Stimulated activated CD8-positive, alpha-beta memory T cell treated with anti-CD3 and anti-CD28 coated beads, Interleukin-15, amount 100 ng/mL, for 24 hours (primary cell): ENCODE results near the gene FOXP1.

Experiments used
- DNase-seq: peaks from one replicate; pipeline ENCODE4 v3.0.0-alpha.2; 2020; ENCODE audit warnings: low read depth

The FOXP1 gene

DNA sequence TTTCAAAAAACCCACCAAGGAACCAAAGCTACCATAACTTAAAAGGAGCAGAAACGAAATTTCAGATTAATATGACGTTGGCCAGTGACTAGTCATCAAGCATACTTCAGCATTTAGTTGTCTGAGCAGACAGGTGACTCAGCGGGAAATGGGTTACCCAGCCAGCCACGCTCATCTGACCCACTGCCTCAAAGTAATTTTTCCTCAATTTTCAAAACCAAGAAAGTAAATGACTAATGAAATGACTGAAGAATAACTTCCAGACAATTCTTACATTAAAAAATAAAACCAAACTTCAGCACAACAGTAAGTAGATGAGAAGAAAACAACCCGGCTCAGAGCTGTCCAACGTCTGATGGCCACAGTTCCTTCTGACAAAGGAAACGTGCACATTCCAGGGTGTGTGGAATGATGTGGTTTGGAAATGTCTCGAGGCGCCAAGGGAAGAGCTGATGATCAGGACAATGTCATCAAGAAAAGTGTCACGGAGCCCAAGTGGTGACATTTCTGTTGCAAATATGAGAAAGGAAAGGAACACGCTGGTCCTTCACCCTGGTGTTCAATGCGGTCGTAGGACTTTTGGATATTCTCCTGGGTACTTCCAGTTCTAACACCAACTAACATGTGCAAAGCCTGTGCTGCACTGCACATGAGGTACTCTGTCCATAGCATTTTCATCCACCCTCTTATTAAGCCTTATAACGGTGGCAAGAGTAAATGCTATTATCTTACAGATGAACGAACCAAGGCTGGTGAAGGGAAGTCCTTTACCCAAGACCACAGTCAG is 79.1 kb downstream of the FOXP1 start:
- no peak for DNase-seq

DNA sequence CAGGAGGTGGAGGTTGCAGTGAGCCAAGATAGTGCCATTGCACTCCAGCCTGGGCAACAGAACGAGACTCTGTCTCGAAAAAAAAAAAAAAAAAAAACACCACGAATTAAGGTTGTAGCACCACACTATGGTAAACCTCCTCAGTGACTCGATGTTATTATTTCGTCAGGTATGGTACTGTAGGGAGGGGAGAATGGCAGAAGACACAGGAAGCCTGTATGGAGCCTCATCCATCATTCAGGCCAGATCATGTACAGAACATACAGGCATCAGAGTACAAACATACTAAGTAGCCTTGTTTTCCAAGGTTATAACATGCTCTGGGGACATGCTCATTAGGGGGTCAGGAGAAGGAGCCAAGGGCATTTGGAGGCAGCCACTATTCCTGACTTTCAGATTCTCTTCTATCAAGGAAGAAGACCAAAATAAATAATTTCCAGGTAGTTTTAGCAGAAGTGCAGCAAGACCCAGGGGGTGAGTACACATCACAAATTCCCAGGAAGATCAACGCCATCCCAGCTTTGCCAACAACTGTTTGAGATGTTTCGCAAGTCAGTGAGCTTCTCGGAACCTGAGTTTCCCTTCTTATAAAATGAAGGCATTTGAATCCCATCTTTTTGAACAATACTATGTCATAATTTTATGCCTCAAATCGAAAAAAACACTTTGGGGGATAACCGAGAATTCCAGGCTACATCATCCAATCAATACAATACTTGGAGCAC is 79.8 kb downstream of the FOXP1 start:
- DNase-seq: no peak

DNA sequence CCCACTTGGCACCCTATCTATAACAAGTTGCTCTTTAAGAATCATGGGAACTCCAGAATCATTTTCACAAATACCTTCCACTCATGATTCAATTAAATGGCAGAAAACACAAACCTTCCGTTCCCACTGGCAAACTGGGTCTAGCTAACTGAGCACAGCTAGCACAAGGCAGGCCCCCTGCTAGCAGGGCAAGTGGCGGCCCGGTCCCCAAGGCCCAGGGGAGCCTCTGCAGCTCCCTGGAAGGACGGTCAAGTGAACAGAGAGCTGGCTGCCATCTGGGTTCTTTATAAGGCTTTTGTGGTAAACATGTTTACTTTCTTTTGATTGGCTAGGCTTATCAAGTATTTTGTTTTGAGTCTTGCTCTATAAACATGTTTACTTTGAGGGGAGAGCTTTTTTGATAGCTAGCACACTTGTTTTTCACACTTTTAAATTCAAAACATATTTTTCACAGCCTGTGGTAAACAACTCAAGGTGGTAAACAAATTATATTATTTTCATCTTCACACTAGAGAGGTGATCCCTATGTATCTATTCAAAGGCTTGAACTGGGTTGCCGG is 81.4 kb downstream of the FOXP1 start:
- no peak for DNase-seq

DNA sequence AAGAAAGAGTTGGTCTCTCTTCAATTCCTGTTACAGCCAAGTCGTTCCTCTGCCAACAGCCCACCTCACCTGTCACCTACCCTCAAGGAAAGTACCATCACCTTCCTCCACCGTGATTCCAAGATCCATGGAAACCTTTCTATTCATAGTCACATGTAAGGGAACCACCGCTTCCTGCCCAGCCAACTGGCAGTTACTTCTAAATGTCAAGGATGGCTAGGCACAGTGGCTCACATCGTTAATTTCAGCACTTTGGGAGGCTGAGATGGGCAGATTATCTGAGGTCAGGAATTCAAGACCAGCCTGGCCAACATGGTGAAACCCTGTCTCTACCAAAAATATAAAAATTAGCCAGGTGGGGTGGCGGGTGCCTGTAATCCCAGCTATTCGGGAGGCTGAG is 82.8 kb downstream of the FOXP1 start:
- DNase-seq: no peak

DNA sequence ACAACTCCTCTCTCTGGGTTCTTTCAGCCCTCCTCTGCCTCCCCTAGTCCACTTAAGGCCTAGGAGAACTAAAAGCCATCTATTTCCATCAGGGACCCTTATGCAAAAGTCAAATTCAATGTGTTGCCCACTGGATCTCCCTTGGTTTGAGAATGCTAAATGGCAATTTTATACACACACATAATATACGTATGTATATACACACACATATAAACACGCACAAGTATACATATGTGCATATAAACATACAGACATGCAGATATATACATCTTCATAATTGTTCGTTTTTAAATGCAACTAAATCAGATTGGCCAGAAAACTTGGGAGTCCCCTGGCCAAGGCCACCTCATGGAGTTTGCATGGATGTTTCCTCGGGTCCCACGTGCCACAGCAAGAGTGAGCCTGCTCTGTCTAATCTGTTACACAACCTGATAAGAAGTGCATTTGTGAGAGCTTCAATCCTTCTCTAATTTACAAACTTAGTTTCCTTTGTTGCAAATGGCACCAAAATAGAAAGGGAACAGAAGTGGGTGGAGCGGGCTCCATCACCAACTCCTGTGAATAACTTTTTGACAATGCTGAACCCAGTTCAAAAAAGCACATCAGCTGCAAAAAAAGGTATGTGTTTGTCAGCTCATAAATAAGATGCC is 84.2 kb downstream of the FOXP1 start:
- DNase-seq: no peak

DNA sequence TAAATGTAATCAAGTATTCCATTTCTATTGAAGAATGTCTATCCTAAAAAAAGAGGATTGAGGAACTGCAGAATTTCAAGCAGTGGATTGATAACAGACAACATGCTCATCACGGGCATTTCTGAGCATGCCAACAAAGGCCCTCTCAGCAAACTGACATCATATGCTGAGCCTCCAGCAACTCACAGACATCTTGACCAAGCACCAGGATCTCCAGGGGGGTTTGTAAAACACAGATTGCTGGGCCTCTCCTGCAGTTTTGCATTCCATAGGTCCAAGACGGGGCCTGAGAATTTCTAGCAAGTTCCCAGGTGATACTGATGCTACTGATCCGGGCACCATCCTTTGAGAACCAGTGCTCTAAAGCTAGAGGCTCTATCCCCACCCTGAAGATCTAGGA is 85.0 kb downstream of the FOXP1 start:
- DNase-seq: no peak

DNA sequence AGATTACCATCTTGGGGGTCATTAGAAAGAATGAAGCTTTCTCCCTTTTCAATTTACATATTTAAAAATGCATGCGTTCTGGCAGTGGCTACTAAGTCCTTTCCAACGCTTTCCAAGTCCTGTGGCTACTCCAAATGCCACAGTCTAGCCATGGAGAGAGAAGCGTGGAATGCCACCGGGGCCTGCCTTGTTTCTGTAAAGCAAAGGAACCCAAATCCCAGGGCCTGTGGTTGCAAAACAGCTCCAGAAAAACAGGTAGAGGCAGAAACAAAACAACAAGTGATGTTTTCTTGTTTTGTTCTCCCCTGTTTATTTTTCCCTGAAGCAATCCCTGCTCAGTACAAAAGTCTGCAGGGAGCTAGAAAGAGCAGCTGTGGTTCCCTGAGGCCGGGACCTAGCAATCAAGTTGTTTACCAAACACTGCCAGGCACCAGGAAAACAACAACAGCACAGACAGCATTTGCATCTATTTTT is 85.5 kb downstream of the FOXP1 start:
- DNase-seq: no peak

DNA sequence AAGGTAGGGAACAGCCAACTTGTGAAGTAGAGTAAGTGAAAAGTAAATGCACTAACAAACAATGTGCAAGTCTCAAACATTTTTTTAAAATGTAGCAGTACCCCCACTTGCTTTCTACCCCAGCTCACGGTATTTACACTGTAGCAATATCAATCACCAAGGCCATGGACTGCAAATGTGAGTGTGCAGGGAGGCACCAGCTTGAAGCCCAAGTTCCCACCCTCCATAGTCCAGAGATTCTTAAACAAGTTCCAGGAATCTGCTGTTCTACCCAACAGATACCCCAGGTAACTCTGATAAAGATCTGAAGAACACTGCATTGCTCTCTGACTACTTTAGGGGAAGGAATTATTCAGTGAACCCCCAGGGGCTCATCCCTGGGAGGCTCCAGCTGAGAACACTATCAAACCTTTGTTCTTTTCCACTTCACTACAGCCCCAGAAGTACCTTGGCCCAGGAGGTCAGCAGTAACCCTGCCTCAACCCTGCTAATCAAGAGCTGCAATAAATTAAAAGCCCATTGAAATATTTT is 86.1 kb downstream of the FOXP1 start:
- DNase-seq: no peak

DNA sequence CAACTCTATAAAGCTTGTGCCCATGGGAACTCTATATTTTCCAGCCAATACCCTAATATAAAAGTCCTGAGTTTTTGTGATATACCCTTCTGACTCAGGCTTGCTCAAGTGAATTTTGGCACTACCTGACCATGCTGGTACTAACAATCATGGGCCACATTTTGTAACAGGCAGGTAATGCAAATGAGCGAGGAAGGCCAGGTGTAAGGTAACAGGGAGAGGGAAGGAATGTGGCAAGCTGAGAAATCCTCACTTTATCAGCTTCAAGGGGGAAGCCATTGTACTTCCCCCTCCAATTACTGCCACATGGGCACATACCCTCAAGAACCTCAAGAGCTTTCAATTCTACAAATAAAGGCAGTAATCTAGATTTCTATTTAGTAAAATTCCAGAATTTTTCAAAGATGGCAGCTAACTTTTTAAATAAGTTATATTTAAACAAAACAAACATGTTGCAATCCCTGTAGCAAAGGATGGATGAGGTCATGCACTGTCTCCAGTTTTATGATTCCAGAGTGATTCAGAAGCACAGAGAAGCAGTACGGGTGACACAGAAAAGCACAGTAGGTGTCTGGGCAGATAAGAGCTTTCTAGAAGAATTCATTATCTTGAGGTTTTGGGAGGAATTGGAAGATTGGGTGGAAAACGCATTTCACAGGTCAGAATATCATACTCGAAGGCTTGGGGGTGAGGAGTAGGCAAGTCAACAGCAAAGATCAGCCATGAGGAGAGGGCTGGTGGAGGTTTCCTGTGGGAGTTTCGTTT is 87.6 kb downstream of the FOXP1 start:
- DNase-seq: no peak

DNA sequence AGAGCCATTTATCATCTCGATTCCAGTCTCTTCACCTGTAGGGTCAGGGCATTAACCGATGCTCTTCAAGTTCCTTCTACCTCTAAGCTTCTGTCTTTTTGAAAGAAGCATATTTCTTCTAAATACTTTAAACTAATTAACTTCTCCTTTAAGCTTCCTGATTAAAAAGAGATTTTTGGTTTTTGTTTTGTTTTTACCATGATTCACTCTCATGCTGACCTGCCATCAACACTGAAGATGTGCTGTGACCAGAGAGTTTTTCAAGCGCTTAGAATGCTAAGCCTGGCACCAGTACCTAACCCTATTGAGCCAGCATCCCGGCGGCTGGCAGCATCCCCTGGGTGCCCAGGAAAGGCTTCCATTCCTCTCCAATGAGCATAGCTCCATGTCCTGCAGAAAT is 89.3 kb downstream of the FOXP1 start:
- no peak for DNase-seq

DNA sequence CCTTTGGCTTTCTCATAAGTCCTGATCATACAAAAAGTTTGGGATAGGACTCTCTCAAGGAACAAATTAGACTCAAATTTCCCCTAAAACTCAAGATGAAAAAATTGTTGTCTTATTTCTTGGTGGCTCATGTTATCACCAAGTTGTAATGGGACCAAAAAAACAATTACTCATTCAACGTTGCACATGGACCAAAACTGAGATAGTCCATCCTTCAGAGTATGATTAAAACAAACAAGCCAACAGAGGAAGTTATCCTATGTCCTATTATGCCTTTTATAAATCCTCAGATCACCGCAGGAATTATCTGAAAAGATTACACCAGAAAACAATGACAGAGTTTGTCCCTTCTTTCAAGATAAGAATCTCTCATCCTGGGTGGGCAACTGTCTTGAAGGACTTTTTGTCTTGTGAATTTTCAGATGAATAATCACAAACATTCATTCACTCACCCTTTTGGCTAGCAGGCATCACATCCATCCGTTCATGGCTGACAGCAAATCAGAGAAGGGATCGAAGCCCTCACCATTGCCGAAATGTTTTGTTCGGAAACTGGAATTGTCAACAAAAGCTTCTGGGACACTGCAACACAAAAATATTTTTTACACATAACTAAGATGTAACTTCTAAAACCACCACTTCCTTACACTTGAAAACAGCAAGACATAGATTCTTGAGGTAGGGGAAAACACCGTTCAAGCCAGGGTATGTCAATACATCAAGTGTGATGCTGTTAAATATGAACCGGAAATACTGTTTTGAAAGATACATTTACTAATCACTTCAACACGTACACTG is 90.4 kb downstream of the FOXP1 start:
- no peak for DNase-seq

DNA sequence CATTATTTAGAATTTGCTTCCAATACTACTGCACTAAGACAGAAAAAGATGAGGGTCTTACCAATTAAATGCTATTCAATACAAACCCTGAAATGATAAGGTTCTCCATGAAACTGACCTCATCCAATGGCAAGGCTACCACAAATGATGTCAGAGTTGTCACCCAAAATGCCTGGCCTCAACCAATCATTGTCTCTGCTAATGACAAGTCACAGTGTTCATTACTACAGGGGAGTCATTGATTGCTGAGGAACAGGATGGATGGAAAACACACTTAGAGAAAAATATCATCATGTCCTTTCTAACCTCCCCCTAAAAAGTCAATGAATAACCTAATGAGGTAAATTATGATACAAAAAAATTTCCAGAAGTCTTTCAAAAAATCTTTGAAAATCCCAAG is 91.0 kb downstream of the FOXP1 start:
- no peak for DNase-seq

DNA sequence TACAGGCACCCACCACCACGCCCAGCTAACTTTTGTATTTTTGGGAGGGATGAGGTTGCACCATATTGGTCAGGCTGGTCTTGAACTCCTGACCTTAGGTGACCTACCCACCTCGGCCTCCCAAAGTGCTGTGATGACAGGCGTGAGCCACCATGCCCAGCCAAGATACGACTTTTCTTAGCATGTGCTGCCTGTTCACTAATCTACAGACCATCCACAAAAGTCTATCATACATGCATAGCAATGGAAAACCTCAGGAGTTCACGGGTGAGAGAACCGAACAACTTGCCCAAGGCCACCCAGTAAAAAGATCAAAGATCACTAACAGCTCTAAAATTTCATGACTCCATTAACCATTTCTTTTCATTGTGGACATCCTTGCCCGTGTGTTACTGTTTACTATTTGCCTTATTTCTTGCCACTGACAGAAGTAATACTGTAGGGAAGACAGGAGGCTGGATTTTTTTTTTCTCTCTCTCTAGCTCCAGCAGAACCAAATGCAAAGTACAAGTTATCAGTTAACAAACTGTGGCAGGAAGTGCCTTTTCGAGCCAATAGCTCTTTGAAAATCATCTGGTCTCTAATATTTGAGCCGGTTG is 92.3 kb downstream of the FOXP1 start:
- DNase-seq: no peak

DNA sequence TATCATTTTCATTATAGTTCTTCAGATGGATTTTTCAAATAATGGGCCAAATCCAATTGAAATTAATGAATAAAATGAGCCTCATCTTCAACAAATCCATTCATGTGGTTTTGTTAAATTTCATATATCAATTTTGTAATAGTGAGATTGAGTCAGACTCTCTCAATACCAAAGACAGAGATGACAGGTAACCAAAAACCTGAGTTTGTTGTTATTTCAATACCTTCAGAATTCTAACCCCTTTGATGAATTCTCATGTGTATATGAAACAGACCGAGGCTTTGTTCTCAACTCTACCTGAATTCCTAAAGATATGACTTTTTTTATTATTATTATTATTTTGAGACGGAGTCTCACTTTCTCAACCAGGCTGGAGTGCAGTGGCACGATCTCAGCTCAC is 92.8 kb downstream of the FOXP1 start:
- no peak for DNase-seq

DNA sequence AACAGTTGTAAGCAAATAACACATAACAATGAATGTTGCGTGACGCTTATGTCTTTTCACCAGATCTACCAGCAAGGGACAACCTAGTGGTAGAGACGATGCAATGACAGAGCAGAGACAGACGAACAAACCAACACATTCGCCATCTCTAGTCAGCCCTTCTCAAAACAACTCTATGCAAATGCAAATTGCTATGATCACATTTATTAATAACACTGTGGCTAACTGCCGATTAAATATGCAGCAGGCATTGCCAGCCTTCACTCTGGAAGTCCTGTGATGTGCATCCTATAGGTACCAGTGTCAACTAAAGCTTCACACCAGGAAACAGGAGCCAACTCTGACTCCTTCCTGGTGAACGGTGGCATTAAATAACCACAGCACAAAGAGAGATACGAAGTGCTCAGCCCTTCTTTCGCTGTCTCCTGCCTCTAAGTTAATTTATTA is 94.2 kb downstream of the FOXP1 start:
- DNase-seq: no peak

DNA sequence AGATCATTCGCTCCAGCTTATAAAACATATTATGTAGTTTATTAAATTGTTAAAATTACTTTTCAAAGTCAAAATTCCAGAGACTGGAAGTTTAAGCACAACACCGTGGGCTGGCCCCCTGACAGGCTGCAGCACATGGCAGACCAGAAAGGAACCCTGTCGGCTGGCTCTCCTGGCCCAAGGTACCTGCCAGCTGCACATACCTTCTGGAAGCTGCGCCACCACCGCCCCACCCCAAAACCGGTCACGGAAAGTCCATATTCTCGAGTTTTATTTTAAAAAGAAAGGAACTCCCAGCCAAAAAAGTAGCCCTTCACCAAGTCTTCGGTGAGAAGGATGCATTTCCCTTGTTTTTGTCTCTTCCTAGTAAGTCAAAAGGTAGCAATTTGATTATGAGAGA is 94.6 kb downstream of the FOXP1 start:
- DNase-seq: no peak

DNA sequence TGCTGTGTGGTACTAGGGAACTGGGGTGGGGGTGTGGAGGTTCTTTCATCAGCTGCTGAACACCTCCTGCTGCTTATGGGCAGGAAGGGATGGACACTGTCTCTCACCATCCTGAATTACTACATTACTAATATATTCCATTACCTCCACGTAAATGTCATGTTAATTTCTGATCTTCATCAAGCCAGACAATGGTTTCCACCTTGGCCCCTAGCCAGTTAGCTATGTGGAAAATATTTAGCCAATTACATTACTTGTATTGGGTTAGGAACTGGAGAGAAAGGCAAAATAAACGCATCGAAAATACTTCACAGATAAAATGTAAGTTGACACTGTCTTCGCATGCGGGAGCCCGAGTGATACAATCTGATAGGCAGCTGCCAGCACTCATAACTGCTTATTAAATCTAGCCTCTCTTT is 95.1 kb downstream of the FOXP1 start:
- no peak for DNase-seq

DNA sequence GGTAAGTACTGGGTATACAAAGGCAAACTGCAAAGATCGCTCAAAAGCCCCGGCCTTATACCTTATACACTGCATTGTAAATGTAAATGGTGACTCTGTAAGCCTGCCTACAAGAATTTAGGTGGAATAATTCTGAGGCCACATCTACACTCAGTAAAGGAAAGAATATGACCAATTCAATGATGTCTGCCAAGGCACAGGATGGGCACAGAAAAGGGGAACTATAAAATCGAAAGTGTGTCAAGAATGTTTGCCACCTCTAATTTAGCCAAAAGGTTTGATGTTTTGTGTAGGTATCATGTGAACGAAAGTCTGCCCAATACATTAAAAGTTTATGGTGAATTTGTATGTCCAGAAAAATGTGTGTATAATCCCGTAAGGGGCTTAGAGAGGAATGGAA is 96.1 kb downstream of the FOXP1 start:
- no peak for DNase-seq

DNA sequence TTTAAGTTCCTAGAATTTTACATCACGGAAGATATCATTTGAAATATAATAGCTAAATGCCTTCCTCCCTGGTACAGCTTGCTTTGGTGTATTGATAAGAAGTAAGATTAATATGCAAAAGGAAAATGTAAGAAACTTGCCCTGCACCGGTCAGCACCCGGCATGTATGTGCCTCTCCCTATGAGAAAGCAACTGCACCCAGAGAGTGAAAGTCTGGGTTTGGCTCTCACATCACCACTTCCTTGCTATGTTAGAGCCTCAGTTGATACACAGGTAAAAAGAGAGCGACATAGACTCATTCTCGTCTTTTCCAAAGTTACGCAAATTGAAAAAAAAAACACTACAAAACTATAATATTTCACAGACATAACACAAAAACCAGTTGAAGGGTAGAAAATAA is 96.7 kb downstream of the FOXP1 start:
- DNase-seq: no peak

DNA sequence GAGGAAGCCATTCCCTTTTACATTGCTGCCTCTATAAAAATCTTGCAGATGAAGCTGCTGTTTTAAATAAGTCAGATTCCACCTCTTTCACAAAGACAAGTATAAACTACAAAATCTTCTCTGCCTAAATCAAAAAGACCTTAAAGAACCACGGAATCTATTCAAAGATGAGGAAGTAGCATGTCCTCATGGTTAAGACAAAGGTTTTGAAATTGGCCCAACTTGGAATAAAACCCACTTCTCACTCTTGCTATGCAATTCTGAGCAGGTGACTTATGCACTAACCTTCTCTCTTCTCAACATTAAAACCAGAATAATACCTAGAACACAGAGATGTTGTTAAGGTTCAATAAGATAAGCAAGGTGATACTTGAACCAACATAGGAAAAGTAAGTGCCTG is 97.6 kb downstream of the FOXP1 start:
- no peak for DNase-seq
